LNCaP clone FGC (cell line): ENCODE data around the gene PAX9.

Experiments
- DNase-seq: peaks from one replicate; pipeline ENCODE4 v3.0.0-alpha.2; 2011; ENCODE audit warnings: low read depth
- H3K4me3 ChIP-seq: 2 replicates; pipeline ENCODE4 v1.5.1; 2011; ENCODE audit warnings: mild to moderate bottlenecking, low read depth, low read length, control low read depth
- TF ChIP-seq, protein P1 (sequence below): IDR thresholded peaks from 2 replicates; pipeline ENCODE4 v1.5.1; 2012; ENCODE audit warnings: mild to moderate bottlenecking; ENCODE audit not compliant: control insufficient read depth, insufficient read depth; ENCODE audit errors: extremely low read depth

Gene PAX9

DNA sequence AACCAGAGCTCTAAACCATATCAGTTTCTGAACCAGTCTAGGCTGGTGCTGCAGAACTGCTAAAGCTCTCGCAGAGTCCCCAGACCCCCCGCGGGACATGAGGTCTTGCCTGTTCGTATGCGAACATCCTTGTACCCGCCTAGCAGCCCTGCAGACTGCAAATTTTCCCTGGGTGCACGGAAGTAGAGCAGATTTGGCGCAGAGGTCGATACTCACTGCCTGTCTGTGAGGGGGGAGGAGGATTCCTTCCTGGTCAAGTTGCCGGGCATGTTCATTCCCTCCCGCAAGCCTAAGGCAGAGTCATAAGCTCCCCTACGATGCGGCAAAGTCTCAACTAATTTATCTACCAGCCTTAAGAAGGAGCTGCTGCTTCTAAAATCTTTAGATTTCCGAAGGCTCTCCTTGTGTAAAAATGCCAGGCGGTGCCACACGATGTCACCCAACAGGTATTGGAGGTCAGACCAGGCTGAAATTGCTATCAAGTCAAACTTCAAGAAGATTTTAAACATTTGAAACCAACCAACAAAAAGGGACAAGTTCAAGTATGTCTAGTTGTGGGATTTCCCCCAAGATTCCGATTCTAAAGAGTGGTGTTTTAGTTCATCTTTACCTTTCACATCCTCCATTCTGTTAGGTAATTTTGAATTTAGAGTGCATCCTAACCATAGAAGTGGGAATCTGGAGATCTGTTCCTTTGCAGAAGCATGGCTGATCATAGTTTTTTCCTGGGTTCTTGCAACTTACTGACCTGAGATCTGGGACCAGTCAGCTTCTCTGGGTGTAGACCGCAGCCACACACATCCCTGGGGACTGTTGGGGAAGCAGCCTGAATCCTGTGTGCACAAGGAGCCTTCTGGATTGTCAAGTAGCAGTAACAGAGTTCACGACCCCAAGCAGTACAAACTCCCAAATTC, 1.6 kb upstream of the PAX9 start:
- TF ChIP-seq, protein P1, sequence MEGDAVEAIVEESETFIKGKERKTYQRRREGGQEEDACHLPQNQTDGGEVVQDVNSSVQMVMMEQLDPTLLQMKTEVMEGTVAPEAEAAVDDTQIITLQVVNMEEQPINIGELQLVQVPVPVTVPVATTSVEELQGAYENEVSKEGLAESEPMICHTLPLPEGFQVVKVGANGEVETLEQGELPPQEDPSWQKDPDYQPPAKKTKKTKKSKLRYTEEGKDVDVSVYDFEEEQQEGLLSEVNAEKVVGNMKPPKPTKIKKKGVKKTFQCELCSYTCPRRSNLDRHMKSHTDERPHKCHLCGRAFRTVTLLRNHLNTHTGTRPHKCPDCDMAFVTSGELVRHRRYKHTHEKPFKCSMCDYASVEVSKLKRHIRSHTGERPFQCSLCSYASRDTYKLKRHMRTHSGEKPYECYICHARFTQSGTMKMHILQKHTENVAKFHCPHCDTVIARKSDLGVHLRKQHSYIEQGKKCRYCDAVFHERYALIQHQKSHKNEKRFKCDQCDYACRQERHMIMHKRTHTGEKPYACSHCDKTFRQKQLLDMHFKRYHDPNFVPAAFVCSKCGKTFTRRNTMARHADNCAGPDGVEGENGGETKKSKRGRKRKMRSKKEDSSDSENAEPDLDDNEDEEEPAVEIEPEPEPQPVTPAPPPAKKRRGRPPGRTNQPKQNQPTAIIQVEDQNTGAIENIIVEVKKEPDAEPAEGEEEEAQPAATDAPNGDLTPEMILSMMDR, result no peak
- no peak for DNase-seq
- no peak overlapping the region for H3K4me3 ChIP-seq

DNA sequence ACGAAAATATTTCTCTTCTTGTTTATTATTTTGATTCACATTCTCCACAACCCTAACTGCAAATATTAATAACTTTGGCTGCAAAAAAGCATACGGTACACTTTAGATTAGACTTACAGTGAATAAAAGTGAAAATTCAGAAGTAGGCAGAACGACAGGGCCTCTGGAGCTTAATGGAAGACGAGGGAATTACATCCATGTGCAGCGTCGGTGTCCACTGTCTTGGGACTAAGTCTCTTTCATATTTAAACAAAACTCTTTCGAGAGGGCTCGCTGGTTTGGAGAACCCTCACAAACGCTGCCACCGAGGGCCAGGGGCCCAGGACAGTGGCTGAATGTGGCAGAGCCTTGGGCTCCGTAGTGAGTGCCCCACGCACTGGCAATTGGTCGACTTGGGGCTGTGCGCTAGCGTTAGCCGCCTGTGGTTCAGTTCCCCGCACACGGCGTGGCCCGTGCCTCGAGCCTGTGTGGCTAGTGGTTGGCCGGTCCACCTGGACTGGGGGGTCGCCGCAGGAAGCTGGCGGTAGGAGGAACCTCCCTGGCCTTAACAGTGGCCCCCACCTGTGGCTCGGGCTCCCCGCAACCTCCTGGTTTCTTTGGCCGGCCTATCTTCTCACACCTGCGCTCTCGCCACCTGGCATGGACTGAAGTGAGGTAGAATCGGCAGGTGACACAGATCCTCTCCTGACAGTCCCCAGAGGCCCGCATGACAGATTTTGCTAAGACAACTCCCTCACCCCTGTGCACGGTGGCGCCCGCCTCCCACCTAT, 739 bp upstream of the PAX9 start:
- TF ChIP-seq, protein P1, result no peak
- H3K4me3 ChIP-seq, result peak overlapping the region; percentile 72
- DNase-seq, result no peak

DNA sequence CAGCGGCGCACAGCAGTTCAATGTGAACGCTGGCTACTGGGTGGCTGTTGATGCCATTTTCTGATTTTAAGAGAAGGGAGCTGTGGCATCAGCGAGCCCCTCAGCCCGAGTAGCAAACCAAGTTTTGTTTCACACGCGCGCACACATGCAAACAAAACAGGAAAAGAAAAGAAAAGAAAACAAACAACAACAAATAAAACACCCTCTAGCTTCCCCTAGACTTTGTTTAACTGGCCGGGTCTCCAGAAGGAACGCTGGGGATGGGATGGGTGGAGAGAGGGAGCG, 540 bp downstream of the PAX9 start:
- DNase-seq, result no peak
- H3K4me3 ChIP-seq, result peak overlapping the region; percentile 72
- TF ChIP-seq, protein P1, result no peak

DNA sequence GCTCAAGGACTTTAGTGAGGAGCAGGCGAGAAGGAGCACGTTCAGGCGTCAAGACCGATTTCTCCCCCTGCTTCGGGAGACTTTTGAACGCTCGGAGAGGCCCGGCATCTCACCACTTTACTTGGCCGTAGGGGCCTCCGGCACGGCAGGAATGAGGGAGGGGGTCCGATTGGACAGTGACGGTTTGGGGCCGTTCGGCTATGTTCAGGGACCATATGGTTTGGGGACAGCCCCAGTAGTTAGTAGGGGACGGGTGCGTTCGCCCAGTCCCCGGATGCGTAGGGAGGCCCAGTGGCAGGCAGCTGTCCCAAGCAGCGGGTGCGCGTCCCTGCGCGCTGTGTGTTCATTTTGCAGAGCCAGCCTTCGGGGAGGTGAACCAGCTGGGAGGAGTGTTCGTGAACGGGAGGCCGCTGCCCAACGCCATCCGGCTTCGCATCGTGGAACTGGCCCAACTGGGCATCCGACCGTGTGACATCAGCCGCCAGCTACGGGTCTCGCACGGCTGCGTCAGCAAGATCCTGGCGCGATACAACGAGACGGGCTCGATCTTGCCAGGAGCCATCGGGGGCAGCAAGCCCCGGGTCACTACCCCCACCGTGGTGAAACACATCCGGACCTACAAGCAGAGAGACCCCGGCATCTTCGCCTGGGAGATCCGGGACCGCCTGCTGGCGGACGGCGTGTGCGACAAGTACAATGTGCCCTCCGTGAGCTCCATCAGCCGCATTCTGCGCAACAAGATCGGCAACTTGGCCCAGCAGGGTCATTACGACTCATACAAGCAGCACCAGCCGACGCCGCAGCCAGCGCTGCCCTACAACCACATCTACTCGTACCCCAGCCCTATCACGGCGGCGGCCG, 1.1 kb downstream of the PAX9 start:
- TF ChIP-seq, protein P1, result no peak
- peak; percentile 40 for DNase-seq
- peak overlapping the region; percentile 72 for H3K4me3 ChIP-seq

DNA sequence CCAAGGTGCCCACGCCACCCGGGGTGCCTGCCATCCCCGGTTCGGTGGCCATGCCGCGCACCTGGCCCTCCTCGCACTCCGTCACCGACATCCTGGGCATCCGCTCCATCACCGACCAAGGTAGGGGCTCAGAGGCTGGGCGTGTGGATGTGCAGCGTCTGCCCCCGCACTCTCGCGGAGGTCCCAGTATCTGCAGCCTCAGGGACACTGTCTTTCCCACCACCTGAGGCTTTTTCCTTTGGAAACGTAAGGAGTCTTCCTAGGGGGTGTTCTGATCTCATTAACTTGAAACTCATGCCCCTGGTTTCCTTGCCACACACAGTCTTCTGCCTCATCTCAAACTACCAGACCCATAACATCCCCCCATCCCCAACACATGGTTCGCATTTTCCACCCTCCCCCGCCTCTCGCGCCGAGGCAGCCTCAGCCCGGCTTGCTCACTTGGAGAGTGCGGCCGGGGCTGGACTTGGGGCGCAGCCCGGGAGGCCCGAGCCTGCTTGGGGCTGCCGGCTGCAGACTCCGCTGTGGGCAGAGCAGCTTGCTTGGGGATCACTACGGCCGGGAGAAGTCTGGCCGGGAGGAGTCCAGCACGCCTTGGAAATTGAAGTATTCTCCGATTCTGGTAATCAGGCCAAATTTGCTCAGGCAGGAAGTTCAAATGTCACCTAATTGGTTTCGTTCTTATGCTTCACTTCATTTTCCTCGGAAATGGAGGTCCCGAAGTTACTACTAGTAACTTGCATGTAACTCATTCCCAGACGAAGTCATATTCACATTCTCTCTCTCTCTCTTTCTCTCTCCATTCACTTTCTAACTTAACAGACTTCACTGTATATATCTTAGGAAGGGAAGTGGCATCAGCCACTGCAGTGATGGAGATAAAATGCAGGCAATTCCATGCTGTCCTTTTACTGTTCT, 2.0 kb downstream of the PAX9 start:
- DNase-seq, result no peak
- TF ChIP-seq, protein P1, result no peak
- no peak overlapping the region for H3K4me3 ChIP-seq
